Activated T-cell treated with anti-CD3 and anti-CD28 coated beads, Interleukin-2, amount 50 U/mL, for 1 hour (primary cell): ENCODE measurements around the gene ARHGAP12.
"Not testable (repeated sequence)": the region's sequence is repeated elsewhere in the genome, so short reads cannot be mapped to it uniquely, and the experiment has no call there.

ENCODE experiments used
- DNase-seq: peaks from one replicate; pipeline ENCODE4 v3.0.0-alpha.2; 2020

The ARHGAP12 gene

GRCh38 chr10:31928549-31929260 is at the start of gene ARHGAP12:
Gene ARHGAP12 (minus strand): TSS chr10:31928831. CDS start chr10:31908855, 19,976 bp downstream.
- peak; percentile 93 for DNase-seq

GRCh38 chr10:31978156-31978483 is 49.5 kb upstream of the ARHGAP12 start:
- no peak for DNase-seq

- DNase-seq = no peak
Measured at GRCh38 chr10:31977440-31978155, 49.0 kb upstream of the ARHGAP12 start.

- DNase-seq = no peak
Measured at GRCh38 chr10:31975157-31975765, 46.6 kb upstream of the ARHGAP12 start.

- DNase-seq = no peak
Measured at GRCh38 chr10:31974434-31975124, 45.9 kb upstream of the ARHGAP12 start.

GRCh38 chr10:31972519-31973041 is 43.9 kb upstream of the ARHGAP12 start:
- DNase-seq = no peak

GRCh38 chr10:31969847-31970246 is 41.2 kb upstream of the ARHGAP12 start:
- not testable (repeated sequence) for DNase-seq

GRCh38 chr10:31963589-31963980 is 35.0 kb upstream of the ARHGAP12 start:
- DNase-seq = no peak

- no peak for DNase-seq
Measured at GRCh38 chr10:31962826-31963588, 34.4 kb upstream of the ARHGAP12 start.

GRCh38 chr10:31961277-31962074 is 32.8 kb upstream of the ARHGAP12 start:
- no peak for DNase-seq

- no peak for DNase-seq
Measured at GRCh38 chr10:31959461-31960173, 31.0 kb upstream of the ARHGAP12 start.

- no peak for DNase-seq
Measured at GRCh38 chr10:31958856-31959255, 30.2 kb upstream of the ARHGAP12 start.

GRCh38 chr10:31956200-31956946 is 27.7 kb upstream of the ARHGAP12 start:
- DNase-seq = no peak

- no peak for DNase-seq
Measured at GRCh38 chr10:31954410-31955191, 26.0 kb upstream of the ARHGAP12 start.

- no peak for DNase-seq
Measured at GRCh38 chr10:31953480-31953879, 24.8 kb upstream of the ARHGAP12 start.

GRCh38 chr10:31953080-31953479 is 24.4 kb upstream of the ARHGAP12 start:
- DNase-seq = no peak

GRCh38 chr10:31952066-31952465 is 23.4 kb upstream of the ARHGAP12 start:
- no peak for DNase-seq

GRCh38 chr10:31949266-31949665 is 20.6 kb upstream of the ARHGAP12 start:
- DNase-seq = no peak

GRCh38 chr10:31948021-31948420 is 19.4 kb upstream of the ARHGAP12 start:
- DNase-seq = no peak
